ENCODE results near the gene SINHCAF. TPM values are rescaled to one million over a fixed set of nuclear protein-coding genes. Genes with fewer than 3 reads are reported as not detected.

Gene SINHCAF
- total and polyA plus RNA-seq, 2 of the 8 experiments (the other 6 are each of a cell fraction or from before 2014, with no cell fraction given) = 138 to 576 TPM

DNA sequence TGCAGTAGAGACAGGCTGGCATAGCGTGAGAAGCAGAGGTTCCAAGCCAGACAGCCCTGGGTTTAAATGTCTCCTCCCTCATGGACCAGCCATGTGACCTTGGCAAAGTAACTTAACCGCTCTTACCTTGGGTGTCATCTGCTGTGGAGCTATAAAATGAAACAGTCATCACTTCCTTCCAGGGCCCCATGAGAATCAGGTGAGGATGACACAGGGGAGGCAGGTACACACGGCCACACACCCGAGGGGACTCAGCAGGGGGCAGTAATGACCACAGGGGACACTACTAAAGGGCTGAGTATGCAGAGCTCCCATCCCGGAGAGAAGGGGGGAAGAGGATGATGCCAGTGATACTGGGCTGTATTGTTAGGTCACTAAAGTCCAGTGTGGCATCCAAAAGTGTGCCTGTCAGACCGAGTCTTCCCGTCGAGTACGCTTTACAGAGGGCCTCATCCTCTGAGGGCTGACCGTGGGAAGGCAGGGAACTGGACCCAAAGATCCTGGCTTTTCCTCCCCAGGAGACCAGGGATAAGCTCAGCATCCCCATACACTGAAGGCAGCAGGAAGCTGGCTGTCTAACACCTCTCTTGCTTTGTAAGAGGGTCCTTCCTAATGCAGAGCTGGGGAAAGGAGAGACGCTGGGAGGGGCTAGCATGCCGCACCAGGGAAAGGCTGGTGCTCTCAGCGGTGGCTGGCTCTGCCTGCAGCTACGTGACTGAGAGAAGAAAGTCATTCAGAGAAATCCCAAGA lies 94.2 kb downstream of the SINHCAF start:
- H3K27ac ChIP-seq (ENCODE audit: low read depth, low read length) = no peak overlapping the region

More for the DNA sequence above, 94.2 kb downstream of the SINHCAF start:
- no peak overlapping the region for H3K23ac ChIP-seq (ENCODE audit: insufficient read length)
- H2BK12ac ChIP-seq (ENCODE audit: low read depth, low read length) = no peak overlapping the region
- TF ChIP-seq SRF (IDR thresholded peaks at IDR 0.05; ENCODE audit: low read depth, low read length) = no peak
- no peak for TF ChIP-seq SIX5 (IDR thresholded peaks at IDR 0.05; ENCODE audit: low read depth, low read length)
- TF ChIP-seq CHD2 (IDR thresholded peaks at IDR 0.05; ENCODE audit: low read length) = no peak
- TF ChIP-seq RBBP5 (IDR thresholded peaks at IDR 0.05; ENCODE audit: borderline replicate concordance, low read depth, low read length) = no peak
- no peak for TF ChIP-seq SIN3A (conservative IDR thresholded peaks at IDR 0.05 in 1 of 2, IDR thresholded peaks at IDR 0.05 in 1 of 2; ENCODE audit: low read depth in 1 of 2, low read length in 2 of 2)
- no peak for TF ChIP-seq EP300 (IDR thresholded peaks at IDR 0.05; ENCODE audit: borderline replicate concordance in 1 of 2, low read depth in 2 of 2, low read length in 2 of 2)
- H4K8ac ChIP-seq (ENCODE audit: extremely low read depth, insufficient read depth, low read length) = no peak overlapping the region
- no peak overlapping the region for H2BK20ac ChIP-seq (ENCODE audit: low read length)
- no peak overlapping the region for H3K9ac ChIP-seq (replicated peaks in 1 of 4; ENCODE audit: extremely low read depth in 1 of 4, low read depth in 3 of 4, low read length in 3 of 4)
- H4K20me1 ChIP-seq (replicated peaks in 1 of 2; ENCODE audit: control insufficient read depth in 1 of 2, insufficient read depth in 2 of 2, low read length in 2 of 2) = no peaks in the 10 kb centered on the region
- H3K4ac ChIP-seq (replicated peaks; ENCODE audit: insufficient read length, low read depth, low read length) = no peak overlapping the region
- H2BK120ac ChIP-seq (replicated peaks; ENCODE audit: low read depth, low read length) = no peak overlapping the region
- no peak overlapping the region for H2BK15ac ChIP-seq (ENCODE audit: low read length)
- no peak for FAIRE-seq
- no peaks in the 10 kb centered on the region for H3K36me3 ChIP-seq (ENCODE audit: control insufficient read depth in 2 of 4, insufficient read depth in 4 of 4, low read length in 3 of 4)
- no peaks in the 10 kb centered on the region for H3K23me2 ChIP-seq (ENCODE audit: low read depth, low read length)
- no peaks in the 10 kb centered on the region for H3K79me2 ChIP-seq (ENCODE audit: control insufficient read depth in 1 of 2, insufficient read depth in 2 of 2, low read length in 2 of 2)
- H2BK5ac ChIP-seq (ENCODE audit: low read depth, low read length) = peak overlapping the region; percentile 66; the same call in 1 of the 2 replicates
- 92% methylated on average over 14 of the region's 14 CpGs; no CpG with 5 or more reads in 1 of the 2 experiments for WGBS, 2 experiments (ENCODE audit: extremely low coverage in 1 of 2, insufficient coverage in 1 of 2, insufficient read length in 1 of 2, insufficient replicate concordance in 2 of 2, low coverage in 1 of 2, low lambda C conversion rate in 2 of 2, missing lambda C conversion rate in 1 of 2)
- H3K9me3 ChIP-seq (ENCODE audit: insufficient read depth in 2 of 2, low read depth in 1 of 2, low read length in 1 of 2) = 0 out of 4 replicates have a peak, but pooled peaks cover 0 to 5% of the 10 kb centered on the region in 2 experiments
- DNase-seq (ENCODE audit: low read depth in 1 of 2, low spot score in 2 of 2) = no peak
- H4K5ac ChIP-seq (ENCODE audit: insufficient read length, low read depth, low read length) = no peak overlapping the region
- no peak overlapping the region for H4K91ac ChIP-seq (replicated peaks; ENCODE audit: insufficient read length, low read length)
- H2AK5ac ChIP-seq (ENCODE audit: low read depth, low read length) = no peak overlapping the region
- CTCF ChIA-PET (ENCODE audit: partially characterized antibody) = interaction anchor here (0.6 to 4.6 kb wide), 12 partner anchors 9 to 633 kb away, joined by 3 to 25 read pairs (median 3); no protein-coding TSS in a partner anchor
- POLR2A ChIA-PET (ENCODE audit: partially characterized antibody) = interaction anchor here (0.6 to 1.2 kb wide), 3 partner anchors 9 to 407 kb away, joined by 3 to 4 read pairs (median 3); no protein-coding TSS in a partner anchor
- H3K27me3 ChIP-seq (replicated peaks in 1 of 4; ENCODE audit: control insufficient read depth in 3 of 4, extremely low read depth in 1 of 4, insufficient read depth in 3 of 4, low read length in 3 of 4) = peaks cover 0 to 3% (median 3%) of the 10 kb centered on the region in 4 experiments; a peak in 2 of 7 replicates
- H3K4me2 ChIP-seq (ENCODE audit: insufficient read depth in 1 of 2, low read depth in 2 of 2, low read length in 2 of 2) = no peak overlapping the region
- no peak overlapping the region for H3K18ac ChIP-seq (ENCODE audit: extremely low read depth, low read length)
- no peak overlapping the region for H3K14ac ChIP-seq (ENCODE audit: insufficient read length)
- no peak overlapping the region for H2AFZ ChIP-seq (ENCODE audit: low read length)
- no peaks in the 10 kb centered on the region for H3K79me1 ChIP-seq (ENCODE audit: low read depth, low read length)
- H3K4me3 ChIP-seq (ENCODE audit: extremely low read depth in 1 of 4, insufficient read depth in 2 of 4, low read depth in 3 of 4, low read length in 4 of 4) = no peak overlapping the region
- no peak overlapping the region for H3K56ac ChIP-seq (replicated peaks; ENCODE audit: insufficient read length, low read depth, low read length)
- peaks cover 0 to 5% (median 3%) of the 10 kb centered on the region in 4 experiments; a peak in 3 of 7 replicates for H3K4me1 ChIP-seq (replicated peaks in 1 of 4; ENCODE audit: control insufficient read depth in 3 of 4, insufficient read depth in 4 of 4, low read length in 3 of 4)
